HCT116 (cell line): ENCODE results near the gene IQCH. TPM values are rescaled to one million over a fixed set of nuclear protein-coding genes. Genes with fewer than 3 reads are reported as not detected.

Source experiments
- ATAC-seq: fragments of 200-7000 bp; cut with Tn5 transposase; 2 replicates; pipeline ENCODE4 v1.9.1; 2020; ENCODE audit warnings: mild to moderate bottlenecking, moderate library complexity
- BruUV-seq: library from RNA; stranded (reverse); fragments of 400-500 nt; replicated peaks from 2 replicates; lab custom pipeline; 2021; lab: Mats Ljungman, UMichigan
- CTCF ChIA-PET: fragments of 300-600 bp; sonication (Branson Sonifier 250); formaldehyde crosslinking; loops from one replicate; lab custom pipeline; 2021; ENCODE audit warnings: antibody characterized with exemption; lab: Charles Lee
- POLR2A ChIA-PET: fragments of 300-600, 350-600 bp; sonication (Branson Sonifier 250); formaldehyde crosslinking; loops from one replicate; lab custom pipeline; 2021; ENCODE audit warnings: antibody characterized with exemption; lab: Charles Lee
- RAD21 ChIA-PET, 2 experiments: fragments of 300-600 bp; sonication (Branson Sonifier 250); formaldehyde crosslinking; loops; one replicate each; lab custom pipeline; 2023; ENCODE audit warnings: low total read pairs in 2 of 2; ENCODE audit not compliant: uncharacterized antibody in 2 of 2, unreplicated experiment in 2 of 2, low non-redundant PET in 1 of 2; lab: Charles Lee
- DNase-seq: peaks from one replicate; pipeline ENCODE4 v3.0.0-alpha.2; 2010; ENCODE audit warnings: low read depth, low spot score
- H2AFZ ChIP-seq: fragments of 200-600 bp; shearing (Covaris generic), sonication (generic); 2 replicates; pipeline ENCODE4 v1.6.1; 2017; ENCODE audit warnings: low read depth, mixed run types, mixed read lengths, antibody characterized with exemption, low read length; ENCODE audit not compliant: poor library complexity, severe bottlenecking
- H3K27ac ChIP-seq: 2 replicates; pipeline ENCODE4 v1.5.1; 2012; ENCODE audit warnings: low read depth, low read length
- H3K27me3 ChIP-seq: fragments of 200-600 bp; sonication (generic); 2 replicates; pipeline ENCODE4 v1.6.1; 2016; ENCODE audit warnings: mixed run types, low read length, mixed read lengths; ENCODE audit not compliant: insufficient read depth
- H3K36me3 ChIP-seq, 2 experiments: fragments of 200-500 bp in 1 of 2; fragments of 200-600 bp in 1 of 2; sonication (Bioruptor generic) in 1 of 2; sonication (generic) in 1 of 2; 2 replicates each; pipeline versions ENCODE4 v1.5.1 to v1.6.1; 2014 to 2016; ENCODE audit warnings: low read length in 2 of 2, inconsistent platforms in 1 of 2, mixed read lengths in 1 of 2, mixed run types in 1 of 2; ENCODE audit not compliant: insufficient read depth in 2 of 2, control insufficient read depth in 1 of 2
- H3K4me1 ChIP-seq, 2 experiments: fragments of 200-600 bp in 1 of 2; sonication (generic) in 1 of 2; 2 replicates each; pipeline versions ENCODE4 v1.5.1 to v1.6.1; 2012 to 2017; ENCODE audit warnings: low read length in 2 of 2, inconsistent platforms in 1 of 2, mild to moderate bottlenecking in 1 of 2, mixed read lengths in 1 of 2, mixed run types in 1 of 2, moderate library complexity in 1 of 2; ENCODE audit not compliant: insufficient read depth in 2 of 2, control insufficient read depth in 1 of 2
- H3K4me2 ChIP-seq: fragments of 200-600 bp; sonication (generic); 2 replicates; pipeline ENCODE4 v1.6.1; 2017; ENCODE audit warnings: mixed run types, low read length, mixed read lengths
- H3K4me3 ChIP-seq, 2 experiments: fragments of 200-600 bp in 1 of 2; sonication (generic) in 1 of 2; replicated peaks in 1 of 2; 2 replicates each; pipeline ENCODE4 v1.5.1; 2011 to 2016; ENCODE audit warnings: low read length in 2 of 2, control low read depth in 1 of 2, low read depth in 1 of 2, mild to moderate bottlenecking in 1 of 2, mixed read lengths in 1 of 2, mixed run types in 1 of 2
- H3K79me2 ChIP-seq: fragments of 200-600 bp; sonication (generic); 2 replicates; pipeline ENCODE4 v1.6.1; 2017; ENCODE audit warnings: mild to moderate bottlenecking, mixed run types, low read length, moderate library complexity, mixed read lengths; ENCODE audit not compliant: insufficient read depth
- H3K9ac ChIP-seq: fragments of 200-600 bp; sonication (generic); 2 replicates; pipeline ENCODE4 v1.6.1; 2016; ENCODE audit warnings: low read length, mixed read lengths
- H3K9me2 ChIP-seq: fragments of 200-600 bp; sonication (generic), shearing (Covaris generic); 2 replicates; pipeline ENCODE4 v1.6.1; 2017; ENCODE audit warnings: mixed run types, mild to moderate bottlenecking, moderate library complexity; ENCODE audit not compliant: insufficient read depth
- H3K9me3 ChIP-seq, 2 experiments: fragments of 200-500 bp in 1 of 2; fragments of 200-600 bp in 1 of 2; sonication (Bioruptor generic) in 1 of 2; sonication (generic) in 1 of 2; 2 replicates each; pipeline ENCODE4 v1.6.1; 2014 to 2017; ENCODE audit warnings: low read length in 2 of 2, mixed read lengths in 2 of 2, inconsistent platforms in 1 of 2, low read depth in 1 of 2, mild to moderate bottlenecking in 1 of 2, mixed run types in 1 of 2, moderate library complexity in 1 of 2; ENCODE audit not compliant: control insufficient read depth in 1 of 2, insufficient read depth in 1 of 2
- H4K20me1 ChIP-seq: fragments of 200-600 bp; sonication (generic), shearing (Covaris generic); 2 replicates; pipeline ENCODE4 v1.6.1; 2017; ENCODE audit warnings: mixed run types, mild to moderate bottlenecking, moderate library complexity; ENCODE audit not compliant: insufficient read depth
- CBX3 ChIP-seq: IDR thresholded peaks from 2 replicates; pipeline ENCODE4 v1.6.1; 2012; ENCODE audit warnings: low read depth
- CEBPB ChIP-seq: IDR thresholded peaks from 2 replicates; pipeline ENCODE4 v1.6.1; 2012; ENCODE audit warnings: low read depth
- ELF1 ChIP-seq: IDR thresholded peaks from 2 replicates; pipeline ENCODE4 v1.6.1; 2012; ENCODE audit warnings: low read depth, borderline replicate concordance
- EZH2 ChIP-seq: fragments of 200-600 bp; sonication (generic); IDR thresholded peaks from 2 replicates; pipeline ENCODE4 v1.6.1; 2017; ENCODE audit warnings: antibody characterized with exemption, mixed run types
- EZH2phosphoT487 ChIP-seq: fragments of 200-600 bp; IDR thresholded peaks from 2 replicates; pipeline ENCODE4 v1.6.1; 2018; ENCODE audit warnings: antibody characterized with exemption, borderline replicate concordance
- FOSL1 ChIP-seq: IDR thresholded peaks from 2 replicates; pipeline ENCODE4 v1.6.1; 2012; ENCODE audit warnings: low read depth
- JUND ChIP-seq: IDR thresholded peaks from 2 replicates; pipeline ENCODE4 v1.6.1; 2012
- MAX ChIP-seq: IDR thresholded peaks from 2 replicates; pipeline ENCODE4 v1.6.1; 2012
- POLR2AphosphoS5 ChIP-seq: IDR thresholded peaks from 2 replicates; pipeline ENCODE4 v1.6.1; 2011; ENCODE audit warnings: mild to moderate bottlenecking, low read depth, low read length, moderate library complexity
- RAD21 ChIP-seq: IDR thresholded peaks from 2 replicates; pipeline ENCODE4 v1.6.1; 2012; ENCODE audit warnings: low read depth, mild to moderate bottlenecking
- REST ChIP-seq: IDR thresholded peaks from 2 replicates; pipeline ENCODE4 v1.6.1; 2012; ENCODE audit warnings: low read depth
- SIN3A ChIP-seq: IDR thresholded peaks from 2 replicates; pipeline ENCODE4 v1.6.1; 2012; ENCODE audit warnings: low read depth
- SP1 ChIP-seq: IDR thresholded peaks from 2 replicates; pipeline ENCODE4 v1.6.1; 2012; ENCODE audit warnings: low read depth
- ZBTB33 ChIP-seq: IDR thresholded peaks from 2 replicates; pipeline ENCODE4 v1.6.1; 2011; ENCODE audit warnings: mild to moderate bottlenecking, low read length, moderate library complexity; ENCODE audit not compliant: insufficient replicate concordance; ENCODE audit errors: extremely low read depth
- intact Hi-C: fragments of 100-400 bp; cut with micrococcal nuclease; formaldehyde crosslinking; loops from 2 replicates; pipeline ENCODE4 v1.10.0; 2022
- total RNA-seq: library from RNA; stranded (reverse); gene quantifications from one replicate; pipeline ENCODE4 v1.2.1, GENCODE V29; 2021; ENCODE audit not compliant: unreplicated experiment

Gene IQCH
- total RNA-seq, 1 experiment from 2014 or later, result 4.6 TPM

DNA sequence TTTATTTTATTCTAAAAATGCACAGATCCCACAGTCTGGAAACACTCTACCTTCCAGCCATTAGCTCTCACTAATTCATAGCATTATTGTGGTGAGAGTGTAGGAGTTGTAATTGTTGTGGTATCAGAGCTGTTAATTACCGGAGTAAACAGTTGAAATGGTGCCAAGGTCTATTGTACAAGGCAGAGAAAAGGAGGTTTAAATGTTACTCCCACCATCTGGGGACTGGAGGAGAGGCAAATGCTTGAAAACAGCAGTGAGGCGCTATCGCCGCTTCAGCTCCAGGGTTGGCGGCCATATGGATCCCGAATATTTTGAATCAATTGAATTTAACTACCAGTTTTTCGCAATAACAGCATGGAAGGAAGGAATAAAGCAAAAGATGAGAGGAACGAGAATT, 153.2 kb downstream of the IQCH start:
- Histone ChIP-seq H3K27me3 (no peaks in the 10 kb centered on the region), H2AFZ (no peak overlapping the region), H3K9me3 (no peaks in the 10 kb centered on the region), H3K9me2 (no peaks in the 10 kb centered on the region), H3K36me3 (no peaks in the 10 kb centered on the region), H3K4me1 (peaks cover 7 to 11% of the 10 kb centered on the region in 2 experiments), H3K9ac (no peak overlapping the region), H3K79me2 (no peaks in the 10 kb centered on the region), H4K20me1 (no peaks in the 10 kb centered on the region)
- ATAC-seq (no peak), DNase-seq (no peak)
- intact Hi-C loops, result no loop called here
- ChIA-PET RAD21 (no interaction called here), POLR2A (no interaction called here)
- no peak for TF ChIP-seq CBX3
- TF ChIP-seq SP1, result no peak
- no peak for TF ChIP-seq CEBPB
- TF ChIP-seq ZBTB33, result no peak
- no peak for TF ChIP-seq RAD21
- no peak for TF ChIP-seq SIN3A
- TF ChIP-seq FOSL1, result no peak
- TF ChIP-seq JUND, result no peak
- TF ChIP-seq, all 23 proteins: peak for 0
- CTCF ChIA-PET, result no interaction called here
- no peak overlapping the region for H3K4me3 ChIP-seq
- H3K27ac ChIP-seq, result no peak overlapping the region
- no peak overlapping the region for H3K4me2 ChIP-seq
- no TSS peak for BruUV-seq

DNA sequence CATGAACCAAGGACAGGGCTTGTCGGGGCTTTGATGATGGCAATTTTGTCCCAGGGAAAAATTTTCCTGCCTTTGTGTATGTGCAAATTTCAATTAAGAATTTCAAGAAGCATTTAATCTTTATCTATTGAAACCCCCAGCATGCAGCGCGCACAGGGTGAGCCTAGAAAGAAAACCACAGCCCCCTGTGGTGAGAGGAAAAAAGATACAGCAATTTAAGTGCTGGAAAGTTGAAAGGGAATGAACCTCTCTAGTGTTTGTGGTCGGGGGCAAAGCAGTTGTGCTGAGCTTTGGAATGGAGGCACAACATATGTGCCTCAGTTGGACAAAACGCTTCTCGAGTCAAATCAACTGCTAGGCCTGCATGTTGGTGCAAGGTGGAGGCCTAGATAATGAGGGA, 154.6 kb downstream of the IQCH start:
- no peaks in the 10 kb centered on the region for H3K9me2 ChIP-seq
- H3K79me2 ChIP-seq, result no peaks in the 10 kb centered on the region
- H3K36me3 ChIP-seq, result no peaks in the 10 kb centered on the region
- DNase-seq (no peak), ATAC-seq (no peak)
- ChIA-PET RAD21 (no interaction called here), CTCF (no interaction called here), POLR2A (no interaction called here)
- no peak overlapping the region for H3K4me2 ChIP-seq
- H3K4me3 ChIP-seq, result no peak overlapping the region
- no peak overlapping the region for H3K9ac ChIP-seq
- no peaks in the 10 kb centered on the region for H4K20me1 ChIP-seq
- peaks cover 12 to 19% of the 10 kb centered on the region in 2 experiments for H3K4me1 ChIP-seq
- H3K27me3 ChIP-seq, result no peaks in the 10 kb centered on the region
- H3K27ac ChIP-seq, result no peak overlapping the region
- no peaks in the 10 kb centered on the region for H3K9me3 ChIP-seq
- BruUV-seq, result no TSS peak
- H2AFZ ChIP-seq, result no peak overlapping the region
- intact Hi-C loops, result no loop called here
- TF ChIP-seq EZH2 (no peak), MAX (no peak), POLR2AphosphoS5 (no peak), CBX3 (no peak), EZH2phosphoT487 (no peak), FOSL1 (no peak), ELF1 (no peak), RAD21 (no peak), REST (no peak), ZBTB33 (no peak)
